Raji (cell line): ENCODE measurements around the gene LPIN3.
A peak's percentile ranks its signal among the peaks of the same experiment; 100 is the strongest.

Experiments
- POLR2A ChIP-seq: IDR thresholded peaks from 2 replicates; pipeline ENCODE4 v1.6.1; 2011; ENCODE audit warnings: low read depth, low read length, control low read depth; ENCODE audit not compliant: insufficient read depth

Gene LPIN3

GRCh38 chr20:41317546-41318270 is 22.9 kb upstream of the LPIN3 start, which contains the start of gene ZHX3:
Gene ZHX3, minus strand, starts transcription at chr20:41317731. Its CDS starts 112,815 bp downstream, at chr20:41204916.
- TF ChIP-seq POLR2A, result peak; percentile 72

GRCh38 chr20:41318271-41318649 is 22.4 kb upstream of the LPIN3 start:
- TF ChIP-seq POLR2A, result no peak

GRCh38 chr20:41320441-41320840 is 20.2 kb upstream of the LPIN3 start:
- TF ChIP-seq POLR2A, result no peak

- no peak for TF ChIP-seq POLR2A
These were observed 19.6 kb upstream of the LPIN3 start for GRCh38 chr20:41320976-41321375.

GRCh38 chr20:41327178-41327577 is 13.4 kb upstream of the LPIN3 start:
- no peak for TF ChIP-seq POLR2A

- TF ChIP-seq POLR2A, result no peak
These were observed 10.9 kb upstream of the LPIN3 start for GRCh38 chr20:41329435-41330342.

GRCh38 chr20:41330343-41330720 is 10.3 kb upstream of the LPIN3 start:
- TF ChIP-seq POLR2A, result no peak

GRCh38 chr20:41330941-41331340 is 9.7 kb upstream of the LPIN3 start:
- TF ChIP-seq POLR2A, result no peak

GRCh38 chr20:41331731-41332130 is 8.9 kb upstream of the LPIN3 start:
- no peak for TF ChIP-seq POLR2A

GRCh38 chr20:41334036-41334435 is 6.6 kb upstream of the LPIN3 start:
- no peak for TF ChIP-seq POLR2A

- no peak for TF ChIP-seq POLR2A
These were observed 5.9 kb upstream of the LPIN3 start for GRCh38 chr20:41334443-41335421.

- TF ChIP-seq POLR2A, result no peak
These were observed 5.0 kb upstream of the LPIN3 start for GRCh38 chr20:41335591-41335990.

GRCh38 chr20:41336711-41337492 is 3.7 kb upstream of the LPIN3 start:
- TF ChIP-seq POLR2A, result no peak

GRCh38 chr20:41339957-41340326 is 679 bp upstream of the LPIN3 start:
- TF ChIP-seq POLR2A, result no peak
